GM19438 (cell line): ENCODE measurements around the gene INSYN2B.
"Not testable (repeated sequence)": the region's sequence is repeated elsewhere in the genome, so short reads cannot be mapped to it uniquely, and the experiment has no call there.

Source experiments
- ATAC-seq: cut with Tn5 transposase; IDR thresholded peaks from one replicate; pipeline ENCODE4 v1.9.1; 2021; ENCODE audit warnings: low read depth; ENCODE audit not compliant: unreplicated experiment

The INSYN2B gene

GRCh38 chr5:169861433-169861832 lies 118.9 kb downstream of the INSYN2B start:
- ATAC-seq: no peak

GRCh38 chr5:169860585-169860984 lies 119.7 kb downstream of the INSYN2B start:
- peak; percentile 76 for ATAC-seq

- ATAC-seq: no peak
These were observed 123.7 kb downstream of the INSYN2B start for GRCh38 chr5:169856571-169856970.

GRCh38 chr5:169851321-169851850 lies 128.9 kb downstream of the INSYN2B start:
- no peak for ATAC-seq

- no peak for ATAC-seq
These were observed 129.9 kb downstream of the INSYN2B start for GRCh38 chr5:169850409-169850808.

GRCh38 chr5:169848792-169849191 lies 131.5 kb downstream of the INSYN2B start:
- no peak for ATAC-seq

- ATAC-seq: no peak
These were observed 132.0 kb downstream of the INSYN2B start for GRCh38 chr5:169848271-169848670.

- no peak for ATAC-seq
These were observed 132.8 kb downstream of the INSYN2B start for GRCh38 chr5:169847519-169847918.

- ATAC-seq: no peak
These were observed 137.6 kb downstream of the INSYN2B start for GRCh38 chr5:169842699-169843098.

- no peak for ATAC-seq
These were observed 139.9 kb downstream of the INSYN2B start for GRCh38 chr5:169840405-169840804.

GRCh38 chr5:169838688-169839087 lies 141.6 kb downstream of the INSYN2B start:
- peak; percentile 96 for ATAC-seq

- no peak for ATAC-seq
These were observed 142.6 kb downstream of the INSYN2B start for GRCh38 chr5:169837686-169838085.

- ATAC-seq: no peak
These were observed 143.3 kb downstream of the INSYN2B start for GRCh38 chr5:169836835-169837536.

- ATAC-seq: not testable (repeated sequence)
These were observed 145.8 kb downstream of the INSYN2B start for GRCh38 chr5:169834540-169834939.

GRCh38 chr5:169833681-169834292 lies 146.5 kb downstream of the INSYN2B start:
- ATAC-seq: not testable (repeated sequence)

GRCh38 chr5:169832845-169833244 lies 147.4 kb downstream of the INSYN2B start:
- ATAC-seq: no peak

- ATAC-seq: no peak
These were observed 148.0 kb downstream of the INSYN2B start for GRCh38 chr5:169832304-169832703.

- ATAC-seq: no peak
These were observed 149.0 kb downstream of the INSYN2B start for GRCh38 chr5:169831331-169831730.

GRCh38 chr5:169828385-169828784 lies 151.9 kb downstream of the INSYN2B start:
- ATAC-seq: no peak

- no peak for ATAC-seq
These were observed 152.5 kb downstream of the INSYN2B start for GRCh38 chr5:169827769-169828168.

- ATAC-seq: no peak
These were observed 153.7 kb downstream of the INSYN2B start for GRCh38 chr5:169826618-169827017.

- no peak for ATAC-seq
These were observed 163.3 kb downstream of the INSYN2B start for GRCh38 chr5:169817031-169817430.
